Peyer's patch (tissue), 4 donors: ENCODE data around the gene KCNK1.

ENCODE experiments used
- CTCF ChIP-seq, 6 experiments: fragments of 450-650 bp in 4 of 6; fragments of 200-600 bp in 2 of 6; sonication (generic) in 1 of 6; IDR thresholded peaks; one replicate each; pipeline ENCODE4 v1.5.1; 2017 to 2019; ENCODE audit warnings: antibody characterized with exemption in 6 of 6, mild to moderate bottlenecking in 3 of 6, moderate library complexity in 1 of 6
- POLR2A ChIP-seq, 2 donors: fragments of 450-650 bp; IDR thresholded peaks; one replicate each; pipeline ENCODE4 v1.5.1; 2017; ENCODE audit warnings: antibody characterized with exemption in 2 of 2, mild to moderate bottlenecking in 2 of 2, moderate library complexity in 2 of 2

- TF ChIP-seq CTCF (IDR thresholded peaks at IDR 0.05) (no peak), POLR2A (IDR thresholded peaks at IDR 0.05) (no peak)
Observed at GRCh38 chr1:233672732-233673131, 58.8 kb downstream of the KCNK1 start.
